SK-N-SH treated with all-trans-retinoic acid at 6 μM for 48 hours (cell line): ENCODE data around the gene RAB36.

Source experiments
- ATAC-seq: fragments of 200-7000 bp; cut with Tn5 transposase; 3 replicates; pipeline ENCODE4 v1.9.1; 2020; ENCODE audit warnings: mild to moderate bottlenecking, moderate library complexity
- ARNTL ChIP-seq: fragments of 450-650 bp; formaldehyde crosslinking; IDR thresholded peaks from 2 replicates; pipeline ENCODE4 v1.5.0; 2020; ENCODE audit warnings: low read depth, mild to moderate bottlenecking, moderate library complexity, borderline replicate concordance
- BACH2 ChIP-seq: fragments of 250-450 bp; sonication (Bioruptor Pico); IDR thresholded peaks from 2 replicates; pipeline ENCODE4 v1.9.0; 2021; ENCODE audit warnings: mild to moderate bottlenecking, borderline replicate concordance
- CSDC2 ChIP-seq: fragments of 250-450 bp; sonication (Bioruptor Pico); IDR thresholded peaks from 2 replicates; pipeline ENCODE4 v1.5.0; 2020; ENCODE audit warnings: mild to moderate bottlenecking, moderate library complexity
- CSRNP3 ChIP-seq: fragments of 250-450 bp; sonication (Bioruptor Pico); IDR thresholded peaks from 2 replicates; pipeline ENCODE4 v1.5.1; 2021; ENCODE audit warnings: mild to moderate bottlenecking, moderate library complexity
- PPARA ChIP-seq: fragments of 250-450 bp; sonication (Bioruptor Pico); IDR thresholded peaks from 2 replicates; pipeline ENCODE4 v1.5.0; 2020; ENCODE audit warnings: mild to moderate bottlenecking, borderline replicate concordance
- RARB ChIP-seq: fragments of 250-450 bp; sonication (Bioruptor Pico); IDR thresholded peaks from 2 replicates; pipeline ENCODE4 v1.8.0; 2021; ENCODE audit warnings: mild to moderate bottlenecking, moderate library complexity
- SNAI2 ChIP-seq: fragments of 250-450 bp; sonication (Bioruptor Pico); IDR thresholded peaks from 2 replicates; pipeline ENCODE4 v1.5.0; 2020; ENCODE audit warnings: mild to moderate bottlenecking, moderate library complexity
- TCF4 ChIP-seq: fragments of 250-450 bp; sonication (Bioruptor Pico); IDR thresholded peaks from 2 replicates; pipeline ENCODE4 v1.8.0; 2021; ENCODE audit warnings: mild to moderate bottlenecking, moderate library complexity, borderline replicate concordance
- TSHZ2 ChIP-seq: fragments of 250-450 bp; sonication (Bioruptor Pico); IDR thresholded peaks from 2 replicates; pipeline ENCODE4 v1.5.0; 2020; ENCODE audit warnings: mild to moderate bottlenecking, moderate library complexity
- ZC3H10 ChIP-seq: fragments of 250-450 bp; sonication (Bioruptor Pico); IDR thresholded peaks from 2 replicates; pipeline ENCODE4 v1.5.1; 2021; ENCODE audit warnings: mild to moderate bottlenecking, moderate library complexity
- ZFP3 ChIP-seq: fragments of 250-450 bp; sonication (Bioruptor Pico); IDR thresholded peaks from 2 replicates; pipeline ENCODE4 v1.5.0; 2020; ENCODE audit warnings: mild to moderate bottlenecking, moderate library complexity
- ZNF565 ChIP-seq: fragments of 450-650 bp; formaldehyde crosslinking; conservative IDR thresholded peaks from 2 replicates; pipeline ENCODE4 v1.5.0; 2020; ENCODE audit warnings: low read depth, mild to moderate bottlenecking, moderate library complexity
- ZNF70 ChIP-seq: fragments of 450-650 bp; formaldehyde crosslinking; IDR thresholded peaks from 2 replicates; pipeline ENCODE4 v1.5.0; 2020; ENCODE audit warnings: mild to moderate bottlenecking, moderate library complexity
- ZNF8 ChIP-seq: fragments of 450-650 bp; formaldehyde crosslinking; IDR thresholded peaks from 2 replicates; pipeline ENCODE4 v1.5.0; 2020; ENCODE audit warnings: mild to moderate bottlenecking, moderate library complexity
- TF ChIP-seq, protein P1 (sequence below): fragments of 250-450 bp; sonication (Bioruptor Pico); IDR thresholded peaks from 2 replicates; pipeline ENCODE4 v1.5.1; 2020; ENCODE audit warnings: low read depth, mild to moderate bottlenecking, moderate library complexity

RAB36 gene

DNA sequence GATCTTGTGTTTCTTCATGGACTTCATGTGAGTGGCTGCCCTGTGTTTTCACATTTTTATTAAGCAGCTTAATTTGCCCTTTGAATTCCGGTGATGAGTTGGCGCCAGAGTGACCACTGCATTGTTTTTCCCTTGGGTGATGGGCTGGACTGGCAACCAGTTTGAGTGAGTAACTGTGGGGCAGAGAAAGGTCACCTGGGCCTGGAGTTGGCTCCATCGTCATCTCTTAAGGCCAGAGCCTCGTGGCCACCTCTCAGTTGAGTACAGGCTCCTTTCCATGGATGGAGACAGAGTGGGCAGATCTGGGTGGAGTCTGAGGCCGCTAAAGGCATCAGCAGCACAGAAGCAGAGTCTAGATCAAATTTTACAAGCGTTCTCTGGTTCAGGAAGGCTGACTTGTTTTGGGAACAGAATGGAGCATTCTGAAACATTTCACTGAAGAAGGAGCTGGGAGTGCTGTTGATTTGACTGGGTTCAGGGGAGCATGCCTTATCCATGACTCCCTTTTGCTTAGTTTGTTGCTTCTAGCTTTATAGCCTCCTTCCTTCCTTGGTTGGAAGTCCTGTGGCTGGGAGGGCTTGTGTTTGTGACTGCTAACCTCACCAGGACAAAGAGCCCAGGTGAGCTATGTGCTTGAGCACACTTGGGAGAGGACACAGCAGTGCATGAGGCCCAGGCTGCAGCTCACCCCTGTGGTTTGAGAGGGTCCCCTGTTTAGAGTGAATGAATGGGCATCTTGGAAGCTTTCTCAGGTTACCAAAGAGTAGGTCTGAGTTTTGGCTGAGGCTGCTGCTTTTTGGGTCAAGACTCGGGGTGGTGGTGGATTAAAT lies 42.8 kb downstream of the RAB36 start:
- no peak for ATAC-seq
- no peak for TF ChIP-seq TSHZ2 (CRISPR knock-in tag)
- no peak for TF ChIP-seq ZFP3 (CRISPR knock-in tag)
- no peak for TF ChIP-seq CSRNP3 (CRISPR knock-in tag)
- no peak for TF ChIP-seq PPARA (CRISPR knock-in tag)
- TF ChIP-seq TCF4 (CRISPR knock-in tag), result no peak
- no peak for TF ChIP-seq ZNF70
- no peak for TF ChIP-seq BACH2 (CRISPR knock-in tag)
- no peak for TF ChIP-seq ZNF565 (CRISPR knock-in tag)
- no peak for TF ChIP-seq ARNTL (CRISPR knock-in tag)
- no peak for TF ChIP-seq ZC3H10 (CRISPR knock-in tag)
- TF ChIP-seq, all 23 proteins: peak for 0

- no peak for ATAC-seq
- TF ChIP-seq SNAI2 (CRISPR knock-in tag) (no peak), ZNF565 (CRISPR knock-in tag) (no peak), ZC3H10 (CRISPR knock-in tag) (no peak), ZNF70 (no peak), CSDC2 (no peak), ZNF8 (CRISPR knock-in tag) (no peak)
- TF ChIP-seq, protein P1, sequence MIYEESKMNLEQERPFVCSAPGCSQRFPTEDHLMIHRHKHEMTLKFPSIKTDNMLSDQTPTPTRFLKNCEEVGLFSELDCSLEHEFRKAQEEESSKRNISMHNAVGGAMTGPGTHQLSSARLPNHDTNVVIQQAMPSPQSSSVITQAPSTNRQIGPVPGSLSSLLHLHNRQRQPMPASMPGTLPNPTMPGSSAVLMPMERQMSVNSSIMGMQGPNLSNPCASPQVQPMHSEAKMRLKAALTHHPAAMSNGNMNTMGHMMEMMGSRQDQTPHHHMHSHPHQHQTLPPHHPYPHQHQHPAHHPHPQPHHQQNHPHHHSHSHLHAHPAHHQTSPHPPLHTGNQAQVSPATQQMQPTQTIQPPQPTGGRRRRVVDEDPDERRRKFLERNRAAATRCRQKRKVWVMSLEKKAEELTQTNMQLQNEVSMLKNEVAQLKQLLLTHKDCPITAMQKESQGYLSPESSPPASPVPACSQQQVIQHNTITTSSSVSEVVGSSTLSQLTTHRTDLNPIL (CRISPR knock-in tag), result no peak
- TF ChIP-seq, all 23 proteins: peak for 0
These were observed 45.2 kb downstream of the RAB36 start for GRCh38 chr22:23190526-23190925.

- no peak for TF ChIP-seq TCF4 (CRISPR knock-in tag)
- no peak for ATAC-seq
These were observed 46.9 kb downstream of the RAB36 start for GRCh38 chr22:23192133-23192532.

DNA sequence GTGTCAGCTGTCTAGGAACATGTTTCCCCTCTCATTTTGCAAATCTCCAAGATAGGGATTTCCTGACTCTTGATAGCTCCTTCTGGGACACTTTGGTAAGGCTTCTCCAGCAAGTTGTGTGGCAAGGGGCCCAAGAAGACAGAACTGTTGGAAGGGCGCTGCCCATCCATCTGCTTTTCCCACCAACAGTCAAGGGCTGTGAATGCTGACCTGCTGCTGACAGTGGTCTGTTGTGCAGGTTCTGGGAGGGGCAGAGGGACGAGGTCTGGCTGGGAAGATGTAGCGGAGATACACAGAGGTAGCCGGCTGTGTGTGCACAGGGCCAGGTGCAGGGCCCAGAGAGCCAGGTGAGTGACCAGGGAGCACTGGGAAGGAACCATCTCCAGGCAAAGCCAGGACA lies 47.3 kb downstream of the RAB36 start:
- TF ChIP-seq RARB (CRISPR knock-in tag) (no peak), PPARA (CRISPR knock-in tag) (no peak), ZFP3 (CRISPR knock-in tag) (no peak), TSHZ2 (CRISPR knock-in tag) (no peak), ZNF565 (CRISPR knock-in tag) (no peak), TCF4 (CRISPR knock-in tag) (no peak)
- TF ChIP-seq, protein P1 (CRISPR knock-in tag), result no peak
- ATAC-seq, result no peak
